RWPE2 (cell line): ENCODE results near the gene SLC25A22.

Experiments
- ATAC-seq: fragments of 200-7000 bp; cut with Tn5 transposase; 3 replicates; pipeline ENCODE4 v1.9.1; 2021; ENCODE audit warnings: low read depth
- DNase-seq: peaks from one replicate; pipeline ENCODE4 v3.0.0-alpha.2; 2020; ENCODE audit warnings: low spot score
- H3K27ac ChIP-seq: fragments of 450-650 bp; 2 replicates; pipeline ENCODE4 v1.5.1; 2017; ENCODE audit warnings: mild to moderate bottlenecking; ENCODE audit not compliant: poor library complexity, severe bottlenecking
- H3K27me3 ChIP-seq: fragments of 250-450 bp; sonication (Bioruptor Pico); 2 replicates; pipeline ENCODE4 v1.5.1; 2021; ENCODE audit warnings: mild to moderate bottlenecking, moderate library complexity; ENCODE audit not compliant: insufficient read depth, poor library complexity, severe bottlenecking
- H3K36me3 ChIP-seq: fragments of 250-450 bp; sonication (Bioruptor Pico); 2 replicates; pipeline ENCODE4 v1.5.1; 2020; ENCODE audit warnings: low read depth, mild to moderate bottlenecking, moderate library complexity
- H3K4me1 ChIP-seq: fragments of 250-450 bp; sonication (Bioruptor Pico); 2 replicates; pipeline ENCODE4 v1.5.1; 2021; ENCODE audit warnings: mild to moderate bottlenecking, moderate library complexity; ENCODE audit not compliant: insufficient read depth, poor library complexity, severe bottlenecking
- H3K4me3 ChIP-seq: fragments of 250-450 bp; sonication (Bioruptor Pico); 2 replicates; pipeline ENCODE4 v1.5.1; 2021; ENCODE audit warnings: mild to moderate bottlenecking, moderate library complexity; ENCODE audit not compliant: severe bottlenecking
- H3K9me3 ChIP-seq: fragments of 250-450 bp; sonication (Bioruptor Pico); 2 replicates; pipeline ENCODE4 v1.5.1; 2021; ENCODE audit warnings: mild to moderate bottlenecking, moderate library complexity; ENCODE audit not compliant: severe bottlenecking
- TF ChIP-seq, protein P1 (sequence below): fragments of 450-650 bp; IDR thresholded peaks from one replicate; pipeline ENCODE4 v1.5.1; 2017; ENCODE audit warnings: mild to moderate bottlenecking, moderate library complexity; ENCODE audit not compliant: poor library complexity, severe bottlenecking

SLC25A22 gene

DNA sequence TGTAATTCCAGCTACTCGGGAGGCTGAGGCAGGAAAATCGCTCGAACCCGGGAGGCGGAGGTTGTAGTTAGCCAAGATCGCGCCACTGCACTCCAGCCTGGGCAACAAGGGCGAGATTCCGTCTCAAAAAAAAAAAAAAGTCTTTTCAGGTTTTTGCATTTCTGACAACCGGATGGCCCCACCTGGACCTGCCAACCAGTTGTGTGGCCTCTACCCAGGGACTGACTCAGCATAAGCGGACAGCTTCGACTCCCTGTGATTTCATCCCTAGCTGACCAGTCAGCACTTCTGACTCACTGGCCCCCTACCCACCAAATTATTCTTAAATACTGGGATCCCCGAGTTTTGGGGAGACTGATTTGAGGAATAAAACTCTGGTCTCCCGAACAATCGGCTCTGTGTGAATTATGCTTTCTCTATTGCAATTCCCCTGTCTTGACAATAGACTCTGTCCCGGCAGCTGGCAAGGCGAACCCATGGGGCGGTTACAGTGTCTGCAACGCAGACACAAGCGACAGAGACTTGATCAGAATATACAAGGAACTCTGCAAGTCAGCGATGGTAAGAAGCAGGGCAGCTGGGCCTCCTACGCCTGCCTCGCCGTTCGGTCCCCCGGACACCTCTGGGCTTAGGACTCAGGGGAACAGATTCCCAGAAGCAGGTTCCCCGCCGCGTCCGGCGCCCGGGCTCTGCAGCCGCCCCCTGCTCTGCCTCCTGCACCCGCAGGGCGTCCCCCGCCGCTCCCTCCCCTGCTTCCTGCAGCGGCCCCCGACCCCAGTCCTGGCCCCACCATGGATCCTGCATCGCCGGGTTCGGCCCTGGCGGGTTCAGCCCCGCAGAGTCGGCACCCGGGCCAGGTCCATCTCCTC, 51.6 kb downstream of the SLC25A22 start:
- peak; percentile 33 for ATAC-seq
- no peaks in the 10 kb centered on the region for H3K27me3 ChIP-seq

DNA sequence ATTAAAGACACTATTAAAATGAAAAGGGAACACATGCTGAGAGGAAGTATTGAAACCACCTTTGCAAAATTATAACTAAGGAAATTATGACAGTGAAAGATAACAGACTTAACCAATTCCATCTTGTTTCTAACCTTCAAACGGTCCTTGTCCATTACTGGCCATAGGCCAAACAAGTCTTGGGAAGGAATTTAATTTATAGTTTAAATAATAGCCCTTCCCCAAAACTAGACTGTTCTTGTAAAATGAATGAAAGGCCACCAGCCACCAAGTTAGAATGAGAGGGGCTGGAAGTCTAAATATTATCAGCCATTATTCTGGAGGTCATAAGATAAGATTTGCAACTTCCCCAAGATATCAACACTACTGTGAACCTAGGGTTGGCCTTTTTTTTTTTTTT, 52.7 kb downstream of the SLC25A22 start:
- H3K27me3 ChIP-seq: no peaks in the 10 kb centered on the region
- no peak for ATAC-seq

More for the DNA sequence above, 51.6 kb downstream of the SLC25A22 start:
- H3K36me3 ChIP-seq: peaks cover 17% of the 10 kb centered on the region
- TF ChIP-seq, protein P1, sequence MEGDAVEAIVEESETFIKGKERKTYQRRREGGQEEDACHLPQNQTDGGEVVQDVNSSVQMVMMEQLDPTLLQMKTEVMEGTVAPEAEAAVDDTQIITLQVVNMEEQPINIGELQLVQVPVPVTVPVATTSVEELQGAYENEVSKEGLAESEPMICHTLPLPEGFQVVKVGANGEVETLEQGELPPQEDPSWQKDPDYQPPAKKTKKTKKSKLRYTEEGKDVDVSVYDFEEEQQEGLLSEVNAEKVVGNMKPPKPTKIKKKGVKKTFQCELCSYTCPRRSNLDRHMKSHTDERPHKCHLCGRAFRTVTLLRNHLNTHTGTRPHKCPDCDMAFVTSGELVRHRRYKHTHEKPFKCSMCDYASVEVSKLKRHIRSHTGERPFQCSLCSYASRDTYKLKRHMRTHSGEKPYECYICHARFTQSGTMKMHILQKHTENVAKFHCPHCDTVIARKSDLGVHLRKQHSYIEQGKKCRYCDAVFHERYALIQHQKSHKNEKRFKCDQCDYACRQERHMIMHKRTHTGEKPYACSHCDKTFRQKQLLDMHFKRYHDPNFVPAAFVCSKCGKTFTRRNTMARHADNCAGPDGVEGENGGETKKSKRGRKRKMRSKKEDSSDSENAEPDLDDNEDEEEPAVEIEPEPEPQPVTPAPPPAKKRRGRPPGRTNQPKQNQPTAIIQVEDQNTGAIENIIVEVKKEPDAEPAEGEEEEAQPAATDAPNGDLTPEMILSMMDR: no peak
- no peak for DNase-seq
- no peaks in the 10 kb centered on the region for H3K9me3 ChIP-seq
- peak overlapping the region; percentile 63 for H3K27ac ChIP-seq
- peaks cover 7% of the 10 kb centered on the region for H3K4me1 ChIP-seq
- H3K4me3 ChIP-seq: peak overlapping the region; percentile 81

DNA sequence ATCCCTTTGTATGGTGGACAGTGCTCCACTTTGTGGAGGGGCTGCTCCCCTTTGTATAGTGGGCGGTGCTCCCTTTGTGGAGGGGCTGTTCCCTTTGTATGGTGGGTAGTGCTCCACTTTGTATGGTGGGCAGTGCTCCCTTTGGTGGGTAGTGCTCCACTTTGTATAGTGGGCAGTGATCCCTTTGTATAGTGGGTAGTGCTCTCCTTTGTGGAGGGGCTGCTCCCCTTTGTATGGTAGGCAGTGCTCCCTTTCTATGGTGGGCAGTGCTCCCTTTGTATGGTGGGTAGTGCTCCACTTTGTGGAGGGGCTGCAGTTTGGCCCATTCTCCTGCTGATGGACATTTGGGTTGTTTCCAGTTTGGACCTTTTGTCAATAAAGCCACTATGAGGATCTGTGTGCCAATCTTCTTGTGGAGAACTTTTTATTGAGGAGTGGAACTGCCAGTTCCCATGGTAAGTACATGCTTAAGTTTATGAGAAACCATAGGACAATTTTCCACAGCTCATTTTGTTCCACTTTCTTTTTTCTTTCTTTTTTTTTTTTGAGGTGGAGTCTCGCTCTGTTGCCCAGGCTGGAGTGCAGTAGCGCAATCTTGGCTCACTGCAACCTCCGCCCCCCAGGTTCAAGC, 55.4 kb downstream of the SLC25A22 start:
- H3K4me1 ChIP-seq: peaks cover 5% of the 10 kb centered on the region
- no peaks in the 10 kb centered on the region for H3K36me3 ChIP-seq
- no peaks in the 10 kb centered on the region for H3K9me3 ChIP-seq
- H3K27me3 ChIP-seq: no peaks in the 10 kb centered on the region
- no peak overlapping the region for H3K27ac ChIP-seq
- TF ChIP-seq, protein P1: no peak
- ATAC-seq (no peak), DNase-seq (no peak)
- no peak overlapping the region for H3K4me3 ChIP-seq

More for the DNA sequence above, 52.7 kb downstream of the SLC25A22 start:
- H3K9me3 ChIP-seq: no peaks in the 10 kb centered on the region
- H3K4me1 ChIP-seq: peaks cover 7% of the 10 kb centered on the region
- TF ChIP-seq, protein P1: no peak
- peak overlapping the region; percentile 63 for H3K27ac ChIP-seq
- no peak for DNase-seq
- no peak overlapping the region for H3K4me3 ChIP-seq
- peaks cover 11% of the 10 kb centered on the region; the same call in 1 of the 2 replicates for H3K36me3 ChIP-seq

GRCh38 chr11:742156-742546, 55.9 kb downstream of the SLC25A22 start:
- Histone ChIP-seq H3K27ac (no peak overlapping the region), H3K27me3 (no peaks in the 10 kb centered on the region), H3K9me3 (no peaks in the 10 kb centered on the region), H3K4me1 (peaks cover 7% of the 10 kb centered on the region), H3K36me3 (no peaks in the 10 kb centered on the region), H3K4me3 (no peak overlapping the region)
- no peak for ATAC-seq
- TF ChIP-seq, protein P1: no peak
- no peak for DNase-seq
